Epithelial cell of esophagus (primary cell): ENCODE measurements around the gene NHEJ1.

Experiments used
- DNase-seq: peaks from one replicate; pipeline ENCODE4 v3.0.0; 2010; ENCODE audit warnings: low read depth
- H3K4me3 ChIP-seq: 2 replicates; pipeline ENCODE4 v1.5.1; 2011; ENCODE audit warnings: mild to moderate bottlenecking, low read length, control low read depth
- CTCF ChIP-seq: IDR thresholded peaks from 2 replicates; pipeline ENCODE4 v1.5.1; 2011; ENCODE audit warnings: low read depth, mild to moderate bottlenecking, low read length, control low read depth, inconsistent platforms; ENCODE audit not compliant: insufficient read depth; ENCODE audit errors: missing control alignments

NHEJ1 gene, protein sequence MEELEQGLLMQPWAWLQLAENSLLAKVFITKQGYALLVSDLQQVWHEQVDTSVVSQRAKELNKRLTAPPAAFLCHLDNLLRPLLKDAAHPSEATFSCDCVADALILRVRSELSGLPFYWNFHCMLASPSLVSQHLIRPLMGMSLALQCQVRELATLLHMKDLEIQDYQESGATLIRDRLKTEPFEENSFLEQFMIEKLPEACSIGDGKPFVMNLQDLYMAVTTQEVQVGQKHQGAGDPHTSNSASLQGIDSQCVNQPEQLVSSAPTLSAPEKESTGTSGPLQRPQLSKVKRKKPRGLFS

GRCh38 chr2:219160186-219161017 is at the start of gene NHEJ1:
NHEJ1 (minus strand) TSS chr2:219160815; CDS start chr2:219158362, 2,453 bp downstream.
- peak; percentile 95 for TF ChIP-seq CTCF

DNA sequence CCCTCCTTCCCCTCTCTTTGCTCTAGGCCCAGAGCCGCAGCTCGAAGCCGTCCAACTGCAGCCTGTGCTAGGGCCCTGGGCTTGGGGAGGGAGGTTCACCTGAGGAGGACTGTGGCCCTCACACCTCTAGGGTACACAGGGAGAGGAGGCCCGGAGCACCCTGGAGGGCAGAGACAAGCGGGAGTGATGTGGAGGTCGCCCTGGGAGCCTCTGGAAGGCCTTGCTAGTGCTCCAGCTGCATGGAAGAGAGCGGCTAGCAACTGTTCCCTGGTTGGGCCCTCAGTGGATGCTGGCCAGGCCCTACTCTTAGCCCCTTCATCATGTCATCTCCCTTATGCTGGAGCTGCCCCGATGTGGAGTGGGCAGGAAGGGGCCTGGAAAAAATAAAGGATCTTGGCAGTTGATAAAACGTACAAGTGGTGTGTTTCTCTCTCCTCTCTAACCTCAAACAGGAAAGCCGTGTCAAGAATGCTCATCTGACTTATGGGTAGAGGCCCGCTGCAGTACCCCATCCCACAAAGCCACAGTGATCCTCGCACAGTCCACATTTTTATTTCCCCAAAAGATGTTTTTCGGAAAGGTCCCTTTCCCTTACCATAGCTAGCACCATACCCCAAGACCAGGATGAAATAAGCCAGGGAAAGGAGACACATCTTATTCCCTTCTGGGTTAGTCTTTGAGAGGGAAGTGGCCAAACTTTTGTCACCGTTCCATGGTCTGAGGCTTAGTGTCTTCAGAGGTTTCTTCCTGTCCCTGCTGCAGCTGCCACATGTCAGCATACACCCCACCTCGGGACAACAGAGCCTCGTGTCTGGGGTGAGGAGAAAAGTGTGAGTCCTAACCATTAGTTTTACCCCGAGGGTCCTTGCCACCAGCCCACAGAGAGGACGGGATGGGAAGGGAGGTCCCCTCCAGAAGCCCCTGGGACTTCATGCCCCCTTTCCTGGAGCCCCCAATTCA is 48.9 kb upstream of the NHEJ1 start:
- DNase-seq = no peak
- H3K4me3 ChIP-seq = no peak overlapping the region
- no peak for TF ChIP-seq CTCF

More at GRCh38 chr2:219160186-219161017, at the start of gene NHEJ1:
- peak; percentile 90 for DNase-seq
- H3K4me3 ChIP-seq = peak within 1 kb of the TSS; percentile 65

DNA sequence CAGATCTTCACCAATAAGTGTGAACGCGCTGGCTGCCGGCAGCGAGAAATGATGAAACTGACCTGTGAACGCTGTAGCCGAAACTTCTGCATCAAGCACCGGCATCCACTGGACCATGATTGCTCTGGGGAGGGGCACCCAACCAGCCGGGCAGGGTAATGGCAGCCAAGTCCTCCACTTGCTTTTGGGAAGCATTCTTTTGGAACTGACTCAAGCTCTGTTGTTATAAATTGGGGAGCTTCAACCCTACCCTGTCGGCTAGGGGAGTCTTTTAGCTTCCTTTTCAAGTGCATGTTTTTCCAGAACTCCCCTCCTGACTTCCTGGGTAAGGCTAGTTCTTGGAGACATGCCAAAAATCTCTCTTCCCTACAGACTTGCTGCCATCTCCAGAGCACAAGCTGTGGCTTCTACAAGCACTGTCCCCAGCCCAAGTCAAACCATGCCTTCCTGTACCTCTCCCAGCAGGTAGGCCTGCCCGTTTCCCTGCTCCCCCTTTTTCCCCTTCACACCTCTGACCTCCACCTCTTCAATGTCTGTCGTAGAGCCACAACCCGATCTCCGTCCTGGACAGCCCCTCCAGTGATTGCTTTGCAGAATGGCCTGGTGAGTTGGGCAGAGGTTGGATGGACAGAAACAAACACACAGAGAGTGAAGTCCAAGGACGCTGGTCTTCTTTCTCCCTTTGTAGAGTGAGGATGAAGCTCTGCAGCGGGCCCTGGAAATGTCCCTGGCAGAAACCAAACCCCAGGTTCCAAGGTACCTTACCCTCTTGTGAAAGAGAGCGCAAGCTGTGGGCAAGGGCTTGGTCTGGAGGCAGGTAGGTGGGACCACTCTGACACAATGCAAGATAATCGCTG is 47.5 kb upstream of the NHEJ1 start:
- TF ChIP-seq CTCF = no peak
- peak; percentile 54 for DNase-seq
- no peak overlapping the region for H3K4me3 ChIP-seq

DNA sequence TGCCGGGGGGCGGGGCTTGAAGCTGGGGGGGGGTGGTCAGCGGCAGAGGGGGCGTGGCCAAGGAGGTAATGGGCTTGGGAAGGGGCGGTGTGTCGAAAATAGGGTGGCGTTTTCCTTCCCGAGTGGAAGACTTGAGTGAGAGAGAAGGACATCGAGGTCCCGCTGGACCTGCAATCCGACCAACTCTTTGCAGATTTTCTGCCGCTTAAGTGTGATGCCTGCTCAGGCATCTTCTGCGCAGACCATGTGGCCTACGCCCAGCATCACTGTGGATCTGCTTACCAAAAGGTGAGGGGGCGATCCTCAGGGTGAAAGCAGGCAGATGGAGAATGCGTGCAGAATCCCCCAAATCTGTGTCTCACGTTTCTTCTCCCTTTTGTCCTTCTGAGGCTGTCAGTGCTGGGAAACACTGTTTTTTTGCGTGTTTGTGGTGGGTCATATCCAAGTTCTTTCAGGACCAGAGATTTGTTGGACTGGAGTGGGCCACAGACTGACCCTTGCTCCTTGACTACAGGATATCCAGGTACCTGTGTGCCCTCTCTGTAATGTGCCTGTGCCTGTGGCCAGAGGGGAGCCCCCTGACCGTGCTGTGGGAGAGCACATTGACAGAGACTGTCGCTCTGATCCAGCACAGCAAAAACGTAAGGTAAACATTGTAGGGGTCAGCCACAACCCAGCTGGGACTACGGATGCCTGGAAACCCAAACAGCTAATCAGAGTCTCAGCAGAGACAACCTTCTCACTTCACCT is 46.7 kb upstream of the NHEJ1 start:
- no peak for DNase-seq
- peak overlapping the region; percentile 70 for H3K4me3 ChIP-seq
- TF ChIP-seq CTCF = no peak

DNA sequence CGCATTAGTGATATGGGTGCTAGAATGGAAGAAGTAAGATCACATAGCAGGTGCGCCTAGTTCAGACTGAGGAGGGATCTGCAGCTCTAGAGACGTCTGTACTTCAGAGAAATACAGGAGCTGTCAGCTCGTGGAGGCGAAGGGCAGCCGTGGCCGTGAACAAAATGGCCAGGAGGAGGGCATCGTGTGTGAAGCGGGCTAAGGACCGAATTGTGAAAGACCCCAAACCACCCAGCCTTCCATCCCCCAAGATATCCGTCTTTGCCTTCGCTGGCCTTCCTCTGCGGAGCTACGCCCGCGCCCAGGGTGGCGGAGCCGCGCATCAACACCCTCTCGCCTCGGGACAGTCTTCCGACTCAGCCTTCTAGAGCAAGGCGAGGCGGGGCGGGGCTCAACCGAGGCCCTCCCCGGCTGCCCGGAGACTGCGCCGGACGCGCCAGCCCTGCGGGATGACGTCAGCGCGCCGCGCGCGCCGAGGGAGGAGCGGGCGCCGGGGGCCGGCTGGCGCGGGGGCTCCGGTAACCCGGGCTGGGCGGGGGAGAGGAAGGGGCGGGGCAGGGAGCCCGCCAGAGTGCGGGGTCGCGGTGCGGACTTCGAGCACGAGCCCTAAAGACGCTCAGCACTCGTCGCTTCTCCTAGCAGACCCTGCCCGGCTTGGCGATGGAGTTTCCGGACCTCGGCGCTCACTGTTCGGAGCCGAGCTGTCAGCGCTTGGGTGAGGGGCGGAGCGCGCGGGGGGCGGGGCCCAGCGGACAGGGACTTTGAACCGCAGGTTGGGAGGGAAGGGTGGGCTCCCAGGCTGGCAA is 45.9 kb upstream of the NHEJ1 start, which contains the start of gene ZFAND2B:
Gene ZFAND2B (plus strand): TSS at position 455 of the 806 bp plus-strand sequence. CDS start 206 bp downstream, at position 661.
- peak within 1 kb of the TSS; percentile 70 for H3K4me3 ChIP-seq
- peak; percentile 95 for DNase-seq
- TF ChIP-seq CTCF = peak; percentile 9
